Measurements from ENCODE around the gene ADGRL3. TPM values are rescaled to one million over a fixed set of nuclear protein-coding genes. Genes with fewer than 3 reads are reported as not detected.

Gene ADGRL3
- total and polyA plus RNA-seq, 7 donors = 0.06 to 2.8 (median 0.42) TPM

- ATAC-seq = no peak
These were observed 677.8 kb downstream of the ADGRL3 start for GRCh38 chr4:61877893-61878292.

GRCh38 chr4:61882381-61882780 lies 682.3 kb downstream of the ADGRL3 start:
- Histone ChIP-seq H3K4me1 (no peaks in the 10 kb centered on the region), H3K36me3 (ENCODE audit: insufficient read depth in 1 of 2, low read depth in 1 of 2) (no peaks in the 10 kb centered on the region), H3K4me3 (no peak overlapping the region), H3K9me3 (no peaks in the 10 kb centered on the region), H3K27me3 (ENCODE audit: insufficient read depth in 3 of 3, low read length in 2 of 3) (no peaks in the 10 kb centered on the region), H3K27ac (no peak overlapping the region)
- DNase-seq (no peak), ATAC-seq (no peak)
- TF ChIP-seq CTCF (IDR thresholded peaks at IDR 0.05) = no peak
- WGBS, 3 donors = 61 to 95% (median 95%) methylated on average over 2 of the region's 2 CpGs
- intact Hi-C loops (cut with DNase I) = no loop called here

More at GRCh38 chr4:61877893-61878292, 677.8 kb downstream of the ADGRL3 start:
- H3K4me1 ChIP-seq = no peaks in the 10 kb centered on the region
- no peak overlapping the region for H3K27ac ChIP-seq
- no peak for DNase-seq
- WGBS, 3 donors = 88 to 92% (median 88%) methylated on average over 2 of the region's 2 CpGs
- no peaks in the 10 kb centered on the region for H3K36me3 ChIP-seq (ENCODE audit: insufficient read depth in 1 of 2, low read depth in 1 of 2)
- no peak overlapping the region for H3K4me3 ChIP-seq
- intact Hi-C loops (cut with DNase I) = no loop called here
- no peaks in the 10 kb centered on the region for H3K27me3 ChIP-seq (ENCODE audit: insufficient read depth in 3 of 3, low read length in 2 of 3)
- no peak for TF ChIP-seq CTCF (IDR thresholded peaks at IDR 0.05)
- H3K9me3 ChIP-seq = no peaks in the 10 kb centered on the region

- Histone ChIP-seq H3K9me3 (no peaks in the 10 kb centered on the region), H3K27me3 (ENCODE audit: insufficient read depth in 3 of 3, low read length in 2 of 3) (no peaks in the 10 kb centered on the region), H3K27ac (no peak overlapping the region), H3K4me3 (no peak overlapping the region), H3K36me3 (ENCODE audit: insufficient read depth in 1 of 2, low read depth in 1 of 2) (no peaks in the 10 kb centered on the region), H3K4me1 (no peaks in the 10 kb centered on the region)
- intact Hi-C loops (cut with DNase I) = no loop called here
- WGBS, 3 donors = 40 to 50% (median 48%) methylated on average over 1 of the region's 1 CpG
- ATAC-seq (no peak), DNase-seq (no peak)
- TF ChIP-seq CTCF (IDR thresholded peaks at IDR 0.05) = no peak
These were observed 686.0 kb downstream of the ADGRL3 start for GRCh38 chr4:61886131-61886530.

DNA sequence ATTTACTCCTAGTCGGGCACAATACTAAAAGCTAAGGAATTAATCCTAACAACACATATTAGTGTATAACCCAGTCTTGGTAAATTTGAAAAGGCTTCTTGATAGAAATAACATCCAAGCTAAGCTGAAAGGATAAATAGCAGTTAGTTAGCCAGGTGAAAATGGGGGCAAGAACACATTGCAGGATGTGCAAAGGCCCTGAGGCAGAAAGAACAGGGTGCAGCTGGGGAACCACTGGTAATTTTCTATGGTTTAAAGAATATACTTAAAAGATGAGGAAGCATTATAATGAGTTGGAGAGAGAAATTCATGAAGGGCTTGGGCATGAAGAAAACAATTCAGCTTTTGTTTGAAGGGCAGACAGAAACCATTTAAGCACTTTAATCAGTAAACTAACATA lies 689.0 kb downstream of the ADGRL3 start:
- Histone ChIP-seq H3K9me3 (no peaks in the 10 kb centered on the region), H3K4me3 (no peak overlapping the region), H3K36me3 (ENCODE audit: insufficient read depth in 1 of 2, low read depth in 1 of 2) (no peaks in the 10 kb centered on the region), H3K27me3 (ENCODE audit: insufficient read depth in 3 of 3, low read length in 2 of 3) (no peaks in the 10 kb centered on the region), H3K27ac (no peak overlapping the region), H3K4me1 (no peaks in the 10 kb centered on the region)
- intact Hi-C loops (cut with DNase I) = no loop called here
- TF ChIP-seq CTCF (IDR thresholded peaks at IDR 0.05) = no peak
- DNase-seq (no peak), ATAC-seq (no peak)
- WGBS, 3 donors = 91 to 100% (median 100%) methylated on average over 1 of the region's 1 CpG

DNA sequence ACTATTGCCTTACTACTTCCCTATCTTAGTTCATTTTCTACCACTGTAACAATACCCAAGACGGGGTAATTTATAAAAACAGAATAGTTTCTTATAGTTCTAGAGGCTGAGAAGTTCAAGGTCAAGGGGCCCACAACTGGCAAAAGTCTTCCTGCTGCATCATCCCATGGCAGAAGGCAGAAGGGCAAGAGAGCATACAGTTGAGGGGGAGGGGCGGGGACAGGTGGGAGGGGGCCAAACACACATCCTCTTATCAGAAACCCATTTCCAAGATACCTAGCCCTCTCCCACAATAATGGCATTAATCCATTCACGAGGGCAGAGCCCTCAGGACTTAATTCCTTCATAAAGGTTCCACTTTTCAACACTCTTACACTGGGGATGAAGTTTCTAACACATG lies 690.2 kb downstream of the ADGRL3 start:
- ATAC-seq (no peak), DNase-seq (no peak)
- 79 to 85% (median 82%) methylated on average over 3 of the region's 3 CpGs for WGBS, 3 donors
- intact Hi-C loops (cut with DNase I) = no loop called here
- Histone ChIP-seq H3K9me3 (no peaks in the 10 kb centered on the region), H3K4me3 (no peak overlapping the region), H3K4me1 (no peaks in the 10 kb centered on the region), H3K27ac (no peak overlapping the region), H3K27me3 (ENCODE audit: insufficient read depth in 3 of 3, low read length in 2 of 3) (no peaks in the 10 kb centered on the region), H3K36me3 (ENCODE audit: insufficient read depth in 1 of 2, low read depth in 1 of 2) (no peaks in the 10 kb centered on the region)
- TF ChIP-seq CTCF (IDR thresholded peaks at IDR 0.05) = no peak

Data from psoas muscle (tissue), 8 donors.